Fibroblast of mammary gland (primary cell): ENCODE results near the gene CDIP1.
A peak's percentile ranks its signal among the peaks of the same experiment; 100 is the strongest.

Experiments used
- DNase-seq: peaks from one replicate; pipeline ENCODE4 v3.0.0-alpha.2; 2010; ENCODE audit warnings: low read depth
- H3K4me3 ChIP-seq: 2 replicates; pipeline ENCODE4 v1.5.1; 2011; ENCODE audit warnings: low read depth, mild to moderate bottlenecking, low read length, moderate library complexity; ENCODE audit not compliant: control insufficient read depth
- TF ChIP-seq, protein P1 (sequence below): conservative IDR thresholded peaks from 2 replicates; pipeline ENCODE4 v1.5.1; 2011; ENCODE audit warnings: low read depth, low read length, inconsistent platforms; ENCODE audit not compliant: control insufficient read depth, insufficient read depth

Gene CDIP1

DNA sequence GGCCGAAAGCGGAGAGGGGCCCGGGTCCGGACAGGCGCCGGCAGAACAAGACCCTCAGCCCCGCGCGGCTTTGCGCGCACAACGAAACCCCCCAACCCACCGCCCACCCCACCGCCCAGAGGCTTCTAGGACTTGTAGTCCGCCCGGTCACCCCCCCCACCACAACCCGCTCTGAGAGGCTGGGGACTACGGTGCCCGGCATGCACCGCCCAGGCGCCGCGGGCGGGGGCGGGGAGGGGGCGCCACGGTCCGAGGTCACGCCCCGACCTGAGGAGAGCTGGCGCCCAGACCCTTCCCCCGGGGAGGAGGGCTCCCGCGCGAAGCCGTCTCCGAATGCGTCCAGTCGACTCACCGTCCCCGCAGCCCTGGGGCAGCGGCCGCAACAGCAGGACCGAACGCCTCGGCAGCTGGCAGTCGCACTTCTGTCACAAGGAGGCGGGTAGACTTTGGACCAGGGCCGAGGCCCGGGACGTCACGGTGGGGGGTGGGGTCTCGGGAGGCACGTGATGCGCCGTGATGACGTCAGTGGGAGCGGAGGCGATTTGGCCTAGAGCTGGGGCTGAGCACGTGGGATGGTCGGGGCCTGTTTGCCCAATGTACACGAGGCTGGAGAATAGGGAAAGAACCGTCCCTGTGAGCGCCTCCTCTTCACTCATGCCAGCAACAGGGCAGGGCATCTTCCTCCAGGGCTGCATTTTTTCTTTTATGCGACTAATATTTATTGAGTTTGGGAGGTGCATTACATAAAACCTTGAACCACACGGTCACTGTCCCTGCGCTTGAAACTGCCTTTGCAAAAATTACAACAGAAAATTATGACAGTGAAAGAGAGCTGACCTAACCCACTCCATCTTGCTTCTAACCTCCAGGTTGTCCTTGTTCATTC lies at the start of gene CDIP1:
TSS of gene CDIP1 (minus strand) at position 424 of the 886 bp plus-strand sequence. CDS start 24,643 bp downstream, outside the sequence.
- TF ChIP-seq, protein P1, sequence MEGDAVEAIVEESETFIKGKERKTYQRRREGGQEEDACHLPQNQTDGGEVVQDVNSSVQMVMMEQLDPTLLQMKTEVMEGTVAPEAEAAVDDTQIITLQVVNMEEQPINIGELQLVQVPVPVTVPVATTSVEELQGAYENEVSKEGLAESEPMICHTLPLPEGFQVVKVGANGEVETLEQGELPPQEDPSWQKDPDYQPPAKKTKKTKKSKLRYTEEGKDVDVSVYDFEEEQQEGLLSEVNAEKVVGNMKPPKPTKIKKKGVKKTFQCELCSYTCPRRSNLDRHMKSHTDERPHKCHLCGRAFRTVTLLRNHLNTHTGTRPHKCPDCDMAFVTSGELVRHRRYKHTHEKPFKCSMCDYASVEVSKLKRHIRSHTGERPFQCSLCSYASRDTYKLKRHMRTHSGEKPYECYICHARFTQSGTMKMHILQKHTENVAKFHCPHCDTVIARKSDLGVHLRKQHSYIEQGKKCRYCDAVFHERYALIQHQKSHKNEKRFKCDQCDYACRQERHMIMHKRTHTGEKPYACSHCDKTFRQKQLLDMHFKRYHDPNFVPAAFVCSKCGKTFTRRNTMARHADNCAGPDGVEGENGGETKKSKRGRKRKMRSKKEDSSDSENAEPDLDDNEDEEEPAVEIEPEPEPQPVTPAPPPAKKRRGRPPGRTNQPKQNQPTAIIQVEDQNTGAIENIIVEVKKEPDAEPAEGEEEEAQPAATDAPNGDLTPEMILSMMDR: no peak
- peak; percentile 93 for DNase-seq
- H3K4me3 ChIP-seq: peak within 1 kb of the TSS; percentile 46

DNA sequence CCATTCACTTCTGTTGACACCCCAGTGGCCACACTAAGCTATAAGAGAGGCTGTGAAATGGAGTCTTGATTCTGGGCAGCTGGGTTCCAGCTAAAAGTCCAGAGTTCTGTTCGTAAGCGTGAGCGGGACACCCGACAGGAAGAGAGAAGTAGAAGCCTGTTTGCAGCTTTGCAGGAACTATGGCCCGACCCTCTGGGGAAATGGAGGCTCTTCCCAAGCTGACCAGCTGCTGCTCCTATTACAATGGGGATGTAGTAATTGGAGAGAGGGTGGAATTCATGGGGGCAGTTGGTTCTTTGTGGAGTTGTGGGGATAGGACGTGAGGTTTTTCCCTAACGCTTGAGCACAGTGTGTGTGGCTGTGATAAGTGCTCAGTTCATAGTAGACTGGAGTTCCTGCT lies 47.7 kb upstream of the CDIP1 start:
- no peak overlapping the region for H3K4me3 ChIP-seq
- TF ChIP-seq, protein P1: no peak
- DNase-seq: no peak

DNA sequence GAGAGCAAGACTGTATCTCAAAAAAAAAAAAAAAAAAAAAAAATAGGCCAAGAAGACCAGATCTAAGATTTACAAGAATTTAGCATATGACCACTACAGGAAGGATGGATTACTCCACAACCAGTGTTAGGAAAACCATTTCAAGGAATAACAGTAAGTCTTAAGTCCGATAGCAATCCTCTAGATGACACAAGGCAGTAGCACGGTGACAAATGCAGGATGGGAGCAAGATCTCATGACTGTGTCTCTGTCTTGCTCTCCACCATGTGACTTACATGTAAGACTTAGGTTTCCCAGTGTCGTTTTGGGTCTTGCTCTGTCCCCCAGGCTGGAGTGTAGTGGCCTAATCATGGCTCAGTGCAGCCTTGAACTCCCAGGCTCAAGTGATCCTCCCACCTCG lies 45.3 kb upstream of the CDIP1 start:
- TF ChIP-seq, protein P1: no peak
- no peak for DNase-seq
- H3K4me3 ChIP-seq: no peak overlapping the region

DNA sequence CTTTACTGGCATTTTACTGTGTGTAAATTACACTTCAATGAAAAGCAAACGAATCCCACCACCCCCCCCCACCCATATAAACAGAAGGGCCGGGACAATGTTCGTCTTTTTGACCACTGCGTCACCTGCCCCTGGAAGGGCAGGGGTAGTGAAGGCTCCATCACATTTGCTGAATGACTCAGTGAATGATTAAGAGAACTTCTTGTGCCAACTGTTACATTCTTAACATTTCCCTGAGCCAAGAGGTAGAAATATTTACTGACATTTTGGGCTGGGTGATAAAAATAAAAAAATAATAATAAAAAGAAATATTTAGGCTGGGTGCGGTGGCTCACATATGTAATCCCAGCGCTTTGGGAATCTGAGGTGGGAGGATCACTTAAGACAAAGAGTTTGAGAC lies 41.7 kb upstream of the CDIP1 start:
- no peak overlapping the region for H3K4me3 ChIP-seq
- TF ChIP-seq, protein P1: no peak
- peak; percentile 22 for DNase-seq

DNA sequence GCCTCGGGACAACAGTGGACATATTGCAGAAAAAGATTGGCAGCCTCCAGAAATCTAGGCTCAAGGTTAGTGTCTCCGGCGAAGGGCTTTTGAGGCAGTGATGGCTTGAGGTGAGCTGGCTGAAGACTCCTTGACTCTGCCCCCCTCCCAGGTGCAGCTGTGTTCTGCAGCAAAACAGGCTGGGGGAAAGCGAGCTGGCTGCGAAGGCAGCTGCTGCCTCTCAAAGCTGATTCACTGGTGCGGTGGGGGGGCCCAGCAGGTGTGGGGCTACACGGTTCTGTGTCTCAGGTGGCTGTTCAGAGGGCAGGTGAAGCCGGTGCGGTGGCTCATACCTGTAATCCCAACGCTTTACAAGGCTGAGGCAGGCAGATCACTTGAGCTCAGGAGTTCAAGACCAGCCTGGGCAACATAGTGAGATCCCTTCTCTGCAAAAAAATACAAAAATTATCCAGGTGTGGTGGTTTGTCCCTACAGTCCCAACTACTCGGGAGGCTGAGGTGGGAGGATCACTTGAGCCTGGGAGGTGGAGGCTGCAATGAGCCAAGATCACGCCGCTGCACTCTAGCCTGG lies 40.5 kb upstream of the CDIP1 start:
- no peak for DNase-seq
- no peak overlapping the region for H3K4me3 ChIP-seq
- TF ChIP-seq, protein P1: no peak

DNA sequence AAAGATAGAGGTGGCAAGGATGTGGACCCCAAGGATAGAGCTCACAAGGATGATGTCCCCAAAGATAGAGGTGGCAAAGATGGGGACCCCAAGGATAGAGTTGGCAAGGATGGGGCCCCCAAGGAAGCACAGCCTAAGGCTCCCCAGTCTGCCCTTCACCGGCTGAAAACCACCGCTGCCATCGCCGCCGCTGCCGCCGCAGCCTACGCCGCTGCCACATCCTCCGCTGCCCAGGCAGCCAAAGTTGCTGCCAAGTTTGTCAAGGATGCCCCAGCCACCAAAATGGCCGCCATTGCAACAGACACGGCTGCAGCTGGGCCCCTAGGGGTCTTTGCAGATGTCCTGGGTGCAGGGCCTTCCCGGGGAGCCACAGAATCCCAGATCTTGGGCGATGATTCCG lies 37.4 kb upstream of the CDIP1 start:
- no peak overlapping the region for H3K4me3 ChIP-seq
- TF ChIP-seq, protein P1: no peak
- no peak for DNase-seq
